GM21723 (cell line): Measurements from ENCODE around the gene SNX27.

Experiments used
- ATAC-seq: cut with Tn5 transposase; IDR thresholded peaks from one replicate; pipeline ENCODE4 v1.9.1; 2021; ENCODE audit warnings: mild to moderate bottlenecking, moderate library complexity; ENCODE audit not compliant: unreplicated experiment

SNX27 gene

DNA sequence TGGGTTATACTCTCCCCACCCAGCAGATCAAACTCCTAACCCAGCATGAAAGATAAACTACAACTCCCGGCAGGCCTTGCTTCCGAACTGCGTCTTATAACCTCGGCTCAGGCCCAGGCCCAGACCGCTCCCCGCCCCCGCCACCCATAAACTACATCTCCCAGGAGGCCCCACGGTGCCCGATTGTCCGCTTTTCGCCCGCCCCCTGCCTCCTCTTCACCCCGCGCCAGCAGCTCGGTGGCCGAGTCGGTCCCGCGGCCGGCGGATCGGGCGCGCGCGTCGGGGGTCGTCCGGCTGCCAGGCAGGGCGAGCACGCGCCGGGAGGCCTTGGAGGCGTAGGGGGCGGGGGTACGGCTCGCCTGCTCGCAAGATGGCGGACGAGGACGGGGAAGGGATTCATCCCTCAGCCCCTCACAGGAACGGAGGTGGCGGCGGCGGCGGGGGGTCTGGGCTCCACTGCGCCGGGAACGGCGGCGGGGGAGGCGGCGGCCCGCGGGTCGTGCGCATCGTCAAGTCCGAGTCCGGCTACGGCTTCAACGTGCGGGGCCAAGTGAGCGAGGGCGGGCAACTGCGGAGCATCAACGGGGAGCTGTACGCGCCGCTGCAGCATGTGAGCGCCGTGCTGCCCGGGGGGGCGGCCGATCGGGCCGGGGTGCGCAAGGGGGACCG is at the start of gene SNX27:
TSS of gene SNX27 (plus strand) at position 219 of the 669 bp plus-strand sequence. CDS start at position 371, 152 bp downstream.
- ATAC-seq = peak; percentile 94

DNA sequence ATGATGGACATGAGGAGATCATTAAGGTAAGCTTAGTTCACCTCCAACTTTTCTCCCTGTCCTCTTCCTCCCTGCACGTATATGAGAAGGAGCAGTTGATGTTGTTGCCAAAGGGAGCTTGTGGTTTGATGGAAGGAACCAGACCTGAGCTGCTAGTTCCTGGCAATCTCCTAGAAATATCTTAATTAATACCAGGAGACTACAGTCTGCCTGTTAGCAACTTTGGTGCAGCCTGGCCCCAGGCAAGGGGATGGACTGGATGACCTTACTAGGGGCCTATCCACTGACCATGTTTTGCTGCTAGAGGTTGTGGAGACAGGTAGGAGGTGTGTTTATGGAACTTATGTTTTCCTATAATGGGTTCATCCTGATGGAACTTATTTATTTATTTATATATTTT is 49.2 kb upstream of the SNX27 start:
- ATAC-seq = no peak

DNA sequence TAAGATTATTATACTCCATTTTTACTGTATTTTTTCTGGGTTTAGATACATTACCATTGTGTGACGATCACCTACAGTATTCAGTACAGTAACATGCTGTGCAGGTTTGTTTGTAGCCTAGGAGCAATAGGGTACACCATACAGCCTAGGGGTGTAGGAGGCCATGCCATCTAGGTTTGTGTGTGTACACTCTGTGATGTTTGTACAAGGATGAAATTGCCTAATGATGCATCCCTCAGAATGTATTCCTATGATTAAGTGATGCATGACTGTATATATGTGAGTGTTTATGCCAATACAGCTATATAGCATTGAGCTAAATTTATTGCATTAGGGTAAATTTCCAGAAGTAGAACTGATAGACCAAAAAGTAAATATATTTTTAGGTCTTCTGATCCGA is 48.5 kb upstream of the SNX27 start:
- ATAC-seq = no peak

DNA sequence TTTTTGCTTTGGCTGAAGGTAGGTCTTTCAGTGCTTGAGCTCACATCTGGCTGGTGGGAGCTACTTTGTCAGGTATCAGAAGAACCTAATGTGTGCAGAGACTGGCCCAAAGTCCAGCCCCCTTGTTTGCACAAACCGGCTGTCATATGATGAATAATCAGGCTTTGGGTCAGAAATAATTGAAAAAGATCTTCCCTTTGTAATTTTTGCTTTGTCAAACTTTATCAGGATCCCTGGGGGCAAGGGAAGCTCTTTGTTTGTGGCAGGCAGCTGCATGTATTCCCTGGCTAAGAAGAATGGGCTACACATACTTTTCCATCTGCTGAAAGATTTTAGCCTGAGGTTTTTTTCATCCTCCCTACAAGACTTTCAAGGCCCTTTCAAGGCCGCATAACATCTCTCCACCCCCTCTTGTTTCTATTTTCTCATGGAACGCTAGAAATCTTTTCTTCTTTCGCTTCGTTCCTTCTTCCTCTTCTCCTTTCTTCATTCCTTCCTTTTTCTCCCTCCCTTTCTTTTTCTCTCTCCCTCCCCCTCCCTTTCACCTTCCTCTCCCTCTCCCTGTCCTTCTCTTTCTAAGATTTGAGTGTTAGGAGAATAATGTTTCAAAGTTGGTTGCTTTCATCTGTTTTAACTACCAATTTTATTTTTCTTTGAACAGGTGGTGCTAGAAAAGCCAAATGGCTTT is 46.2 kb upstream of the SNX27 start:
- ATAC-seq = no peak

DNA sequence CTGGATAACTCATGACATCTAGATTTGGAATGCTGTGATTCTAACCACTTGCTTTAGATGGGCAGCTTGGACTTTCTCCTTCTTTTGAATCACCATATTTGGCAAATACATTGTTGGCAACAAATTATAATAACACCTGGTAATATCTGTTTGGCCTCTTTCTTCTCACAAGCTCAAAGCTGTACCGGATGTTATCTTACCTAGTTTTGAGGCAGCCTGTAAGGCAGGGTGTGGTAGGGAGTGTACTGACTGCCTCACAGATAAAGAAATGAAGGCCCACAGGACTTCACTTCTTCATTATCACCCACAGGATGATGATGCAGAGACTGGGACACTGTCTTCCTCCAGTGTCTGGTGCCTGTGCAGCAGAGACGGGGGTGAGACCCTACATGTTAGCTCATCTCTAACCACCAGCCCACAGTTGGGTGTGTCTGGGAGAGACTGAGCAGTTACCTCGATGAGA is 43.2 kb upstream of the SNX27 start:
- ATAC-seq = no peak

DNA sequence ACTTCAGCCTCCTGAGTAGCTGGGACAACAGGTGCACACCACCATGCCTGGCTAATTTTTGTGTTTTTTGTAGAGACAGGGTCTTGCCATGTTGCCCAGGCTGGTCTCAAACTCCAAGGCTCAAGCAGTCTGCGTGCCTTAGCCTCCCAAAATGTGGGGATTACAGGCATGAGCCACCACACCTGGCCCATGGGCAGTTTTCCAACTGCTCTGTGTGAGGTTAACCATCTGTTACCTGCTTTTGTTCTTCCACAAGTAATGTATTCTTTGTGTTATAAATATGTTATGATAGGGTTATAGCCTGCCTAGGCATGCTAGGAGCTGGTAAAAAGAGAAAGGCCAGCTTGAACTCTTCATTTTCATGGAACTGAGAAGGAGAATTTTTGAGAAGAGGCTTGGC is 41.0 kb upstream of the SNX27 start:
- no peak for ATAC-seq

DNA sequence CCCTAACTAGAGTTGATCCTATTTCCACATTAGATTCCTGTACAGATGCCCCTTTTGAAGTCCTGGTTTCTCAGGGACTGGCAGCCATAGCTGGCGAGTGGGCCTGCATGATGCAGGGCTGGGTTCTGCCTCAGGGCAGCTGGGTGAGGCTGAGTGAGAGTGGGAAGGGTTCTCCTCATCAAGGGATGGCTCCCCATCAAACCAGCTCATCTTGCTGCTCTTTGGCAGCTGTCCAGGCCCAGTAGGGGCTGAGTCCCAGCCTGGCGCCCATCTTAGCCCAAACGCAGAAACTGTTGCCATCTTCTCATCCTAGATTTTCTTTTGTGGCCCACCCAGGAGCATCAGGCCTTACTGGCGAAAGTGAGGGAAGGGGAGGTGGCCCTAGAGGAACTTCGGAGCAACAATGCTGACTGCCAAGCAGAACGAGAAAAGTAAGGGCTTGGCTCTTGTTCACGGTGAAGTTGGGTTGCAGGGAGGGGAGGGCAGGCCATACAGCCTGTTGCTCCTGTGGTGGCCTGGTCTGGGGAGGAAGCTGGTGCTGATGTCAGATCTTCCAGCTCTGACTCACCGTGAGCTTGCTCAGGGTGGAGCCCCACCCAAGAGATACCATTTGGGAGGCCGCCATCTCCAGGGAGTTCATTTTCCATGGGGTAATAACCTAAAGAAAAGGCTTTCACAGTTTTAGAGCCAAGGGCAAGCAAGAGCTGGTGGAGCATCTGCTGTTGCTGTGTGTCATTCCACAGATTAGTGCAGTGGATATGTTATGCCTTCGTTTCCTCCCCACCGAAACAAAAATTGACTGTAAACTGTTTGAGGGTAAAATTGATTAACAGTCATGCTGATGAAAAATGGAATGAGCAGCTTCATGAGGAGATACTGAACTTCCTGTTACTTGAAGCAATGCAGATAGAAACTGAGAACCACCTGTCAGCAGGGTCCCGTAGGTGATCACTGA is 37.0 kb upstream of the SNX27 start:
- no peak for ATAC-seq

DNA sequence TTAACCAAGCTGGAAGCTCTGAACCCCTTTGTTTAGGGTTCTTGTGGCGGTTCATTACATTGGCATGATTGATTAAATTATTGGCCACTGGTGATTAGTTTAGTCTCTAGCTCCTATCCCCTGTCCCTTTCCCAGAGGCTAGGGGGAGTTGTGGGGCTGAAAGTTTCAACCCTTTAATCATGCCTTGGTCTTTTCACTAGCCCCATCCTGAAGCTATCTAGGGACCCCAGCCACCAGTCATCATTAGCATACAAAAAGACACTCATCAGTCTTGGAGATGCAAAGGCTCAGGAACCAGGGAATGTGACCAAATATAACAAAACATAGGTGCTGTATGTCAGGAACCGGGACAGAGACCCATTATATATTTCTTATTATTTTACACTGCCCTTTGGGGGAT is 34.7 kb upstream of the SNX27 start:
- no peak for ATAC-seq

DNA sequence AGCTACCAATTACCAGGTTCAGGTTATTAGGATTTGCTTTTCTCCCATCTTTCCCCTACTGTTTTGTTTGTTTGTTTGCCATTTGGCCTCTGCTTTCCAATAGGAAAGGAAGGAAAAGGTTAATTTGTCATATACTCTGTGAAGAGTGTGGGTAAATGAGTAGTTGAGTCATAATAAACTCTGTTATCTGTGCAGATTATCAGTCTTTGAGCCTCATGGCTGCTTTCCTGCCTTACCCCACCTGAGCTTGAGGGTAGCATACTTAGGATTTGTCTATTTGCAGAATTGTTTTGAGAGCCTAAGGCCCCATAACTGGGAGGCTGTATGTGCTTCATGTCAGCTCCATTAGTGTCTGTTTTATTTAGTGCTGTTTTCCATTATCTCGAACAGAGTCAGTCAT is 32.9 kb upstream of the SNX27 start:
- no peak for ATAC-seq

DNA sequence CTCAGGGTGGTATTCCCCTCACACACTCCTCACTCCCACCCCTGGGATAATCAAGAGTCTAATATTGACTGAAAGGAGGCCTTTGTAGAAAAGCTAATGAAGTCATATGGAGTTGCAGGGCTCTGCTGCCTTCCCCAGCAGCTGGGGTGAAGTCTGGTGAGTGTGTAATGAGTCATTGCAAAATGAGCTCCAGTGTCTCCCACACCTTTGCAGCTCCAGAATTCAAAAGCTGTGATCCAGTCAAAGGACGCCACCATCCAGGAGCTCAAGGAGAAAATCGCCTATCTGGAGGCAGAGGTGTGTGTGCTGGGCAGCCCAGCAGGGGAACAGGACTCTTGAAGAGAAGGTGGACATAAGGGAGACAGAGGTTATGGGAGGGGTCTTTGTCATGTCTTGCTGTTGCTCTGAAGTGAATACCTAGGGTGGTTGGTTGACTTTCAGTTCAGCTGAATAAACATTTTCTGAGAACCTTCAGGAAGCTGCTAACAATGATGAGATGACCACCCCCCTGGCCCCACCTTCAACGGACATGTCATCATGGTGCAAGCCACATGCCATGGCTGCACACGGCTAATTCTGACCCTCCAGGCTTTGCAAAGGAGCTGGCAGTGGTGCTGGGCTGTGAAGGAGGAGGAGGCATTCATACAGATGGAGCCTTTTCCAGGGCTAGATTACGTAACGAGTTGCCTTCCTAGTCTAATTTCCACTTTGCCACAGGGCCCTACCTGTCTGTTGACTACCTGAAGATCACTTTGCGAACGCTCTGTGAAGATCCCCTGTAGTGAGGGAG is 32.2 kb upstream of the SNX27 start:
- no peak for ATAC-seq

DNA sequence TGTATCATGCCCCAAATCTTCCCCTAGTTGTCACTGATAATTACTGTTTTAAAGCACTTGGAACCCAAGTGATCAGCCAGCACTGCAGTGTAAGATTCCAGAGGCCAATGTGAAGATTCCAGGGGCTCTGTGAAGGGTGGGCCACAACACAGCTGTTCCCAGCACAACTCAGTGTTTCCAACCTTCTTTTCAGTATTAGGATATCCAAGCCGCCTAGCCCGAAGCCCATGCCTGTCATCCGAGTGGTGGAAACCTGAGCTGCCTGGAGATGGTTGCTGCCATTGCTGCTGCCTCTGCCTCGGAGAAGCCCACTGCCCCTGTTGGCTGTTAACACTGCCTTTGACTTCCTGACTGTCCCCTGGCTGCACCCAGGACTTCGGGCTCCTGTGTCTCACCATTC is 30.4 kb upstream of the SNX27 start:
- ATAC-seq = no peak

DNA sequence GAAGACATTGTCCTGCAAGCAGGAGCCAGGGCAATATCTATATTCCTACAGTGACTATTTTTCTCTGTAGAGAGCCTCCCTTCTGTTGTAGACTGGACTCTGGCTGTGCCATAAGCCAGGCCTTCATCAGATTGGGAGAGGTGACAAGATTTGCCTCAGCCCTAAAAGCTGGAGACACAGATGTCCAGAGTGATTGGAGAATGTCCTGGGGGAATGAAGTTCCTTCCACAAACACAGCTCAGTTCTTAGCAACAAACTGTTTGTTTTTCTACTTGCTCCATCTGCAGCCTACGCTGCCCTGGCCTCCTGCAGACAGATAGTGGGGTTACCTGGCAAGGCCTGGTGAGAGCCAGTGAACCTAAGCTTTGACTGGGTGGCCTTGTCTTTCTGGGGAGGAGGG is 29.9 kb upstream of the SNX27 start:
- ATAC-seq = no peak

DNA sequence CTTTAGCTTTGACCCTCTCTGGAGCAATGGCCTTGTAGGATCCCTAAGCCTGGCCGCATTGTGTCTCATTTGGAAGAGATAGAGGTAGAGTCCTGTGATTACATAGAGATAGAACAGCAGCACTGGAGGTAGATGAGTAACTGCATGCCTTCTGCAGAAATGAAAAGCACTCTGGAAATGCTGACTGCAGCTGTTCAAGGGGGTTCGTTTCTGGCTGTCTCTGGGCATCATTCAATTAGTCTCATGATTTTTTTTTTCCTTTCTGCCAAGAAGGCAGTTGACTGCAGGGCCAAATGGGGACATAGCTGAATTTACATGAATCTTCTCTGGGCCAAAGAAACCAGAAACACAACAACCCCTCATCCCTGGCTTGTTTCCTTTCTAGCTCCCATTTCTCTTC is 28.1 kb upstream of the SNX27 start:
- ATAC-seq = no peak

DNA sequence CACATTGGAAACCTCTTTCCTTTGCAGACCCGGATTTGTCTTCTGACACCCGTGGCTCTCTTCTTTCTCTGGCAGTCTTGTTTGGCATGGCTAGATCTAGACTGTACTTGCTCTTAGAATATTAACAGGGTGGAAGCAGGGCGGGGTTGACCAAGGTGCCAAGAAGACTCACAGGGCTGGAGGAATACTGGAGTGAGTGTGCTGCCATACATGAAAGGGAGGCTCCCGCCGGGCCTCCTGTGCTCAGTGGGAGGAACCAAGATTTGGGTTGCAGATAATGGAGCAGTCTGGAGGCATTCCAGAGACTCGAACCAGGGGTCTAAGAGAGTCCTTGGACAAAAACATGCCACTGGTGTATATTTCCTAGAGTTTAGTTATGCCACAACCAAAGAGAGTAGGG is 27.6 kb upstream of the SNX27 start:
- ATAC-seq = no peak

DNA sequence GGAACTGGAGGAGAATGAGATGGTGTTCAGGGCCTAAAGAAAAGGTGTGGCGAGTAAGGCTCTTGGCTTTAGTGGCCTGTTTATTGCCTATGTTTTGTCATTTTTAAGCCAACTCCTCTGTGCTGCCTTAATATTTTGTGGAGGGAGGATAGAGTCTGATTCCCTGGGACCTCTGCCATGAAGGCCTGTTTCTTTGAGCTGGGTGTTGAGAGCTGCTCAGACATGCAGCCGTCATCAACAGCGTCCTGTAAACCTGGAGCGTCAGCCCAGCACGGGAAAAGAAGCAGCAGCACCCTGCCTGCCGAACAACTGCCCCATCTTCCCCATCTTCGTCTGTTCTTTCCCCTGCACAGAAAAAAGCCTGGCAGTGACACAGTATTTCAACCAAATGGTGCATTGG is 27.1 kb upstream of the SNX27 start:
- ATAC-seq = no peak

DNA sequence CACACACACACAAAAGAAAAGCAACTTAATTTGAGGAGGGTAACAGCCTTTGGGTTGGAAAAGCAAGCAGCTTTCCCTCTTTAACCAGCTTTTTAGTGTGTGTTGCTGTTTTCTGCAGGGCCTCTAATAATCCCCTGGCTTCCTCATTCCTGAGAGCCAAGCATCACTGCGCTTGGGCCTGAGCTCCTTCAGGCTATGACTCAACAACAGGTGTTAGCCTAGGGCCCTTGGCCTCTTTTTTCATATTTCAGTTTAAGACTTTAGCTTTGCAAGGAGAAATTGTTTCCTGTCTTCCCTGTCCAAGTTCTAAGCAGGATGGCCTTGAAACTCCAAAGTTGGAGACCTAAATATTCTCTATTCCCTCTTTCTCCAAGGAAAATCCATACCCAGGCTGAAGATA is 26.2 kb upstream of the SNX27 start:
- no peak for ATAC-seq

DNA sequence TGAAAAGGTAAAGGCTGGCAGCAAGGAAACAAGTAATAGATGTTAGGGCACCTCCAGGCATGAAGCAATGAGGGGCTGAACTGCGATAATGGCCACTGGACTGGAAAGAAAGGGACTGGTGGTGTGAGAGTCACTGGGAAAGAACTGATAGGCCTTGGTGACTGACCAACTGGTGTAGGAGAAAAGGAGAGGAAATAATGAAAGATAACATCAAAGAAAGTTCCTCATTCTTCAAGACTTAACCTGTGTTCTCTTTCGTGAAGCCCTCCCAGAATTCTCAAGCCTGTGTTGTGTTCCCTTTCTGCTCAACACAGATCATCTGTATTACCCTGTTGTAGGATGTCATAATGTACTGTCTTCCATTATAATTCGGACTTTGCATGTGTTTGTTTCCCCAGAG is 20.9 kb upstream of the SNX27 start:
- ATAC-seq = no peak

DNA sequence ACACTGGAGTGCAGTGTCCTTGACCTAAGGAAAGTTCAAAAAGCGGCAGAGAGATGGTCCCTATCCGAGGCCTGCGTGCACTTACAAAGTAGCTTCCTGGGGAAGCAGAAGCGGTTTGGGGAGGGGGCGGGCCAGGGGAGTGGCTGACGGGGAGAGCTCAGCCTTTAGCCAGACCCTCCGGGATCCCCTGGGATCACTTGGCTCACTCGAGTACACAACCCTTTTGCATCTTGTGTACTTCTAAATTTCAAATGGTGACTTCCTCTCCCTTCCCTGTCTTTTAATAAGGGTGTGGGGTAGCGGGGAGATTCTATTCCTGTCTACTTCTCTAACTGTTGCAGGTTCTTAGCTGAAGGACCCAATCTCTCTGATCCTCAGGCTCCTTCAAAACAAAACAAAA is 18.1 kb upstream of the SNX27 start:
- ATAC-seq = no peak

DNA sequence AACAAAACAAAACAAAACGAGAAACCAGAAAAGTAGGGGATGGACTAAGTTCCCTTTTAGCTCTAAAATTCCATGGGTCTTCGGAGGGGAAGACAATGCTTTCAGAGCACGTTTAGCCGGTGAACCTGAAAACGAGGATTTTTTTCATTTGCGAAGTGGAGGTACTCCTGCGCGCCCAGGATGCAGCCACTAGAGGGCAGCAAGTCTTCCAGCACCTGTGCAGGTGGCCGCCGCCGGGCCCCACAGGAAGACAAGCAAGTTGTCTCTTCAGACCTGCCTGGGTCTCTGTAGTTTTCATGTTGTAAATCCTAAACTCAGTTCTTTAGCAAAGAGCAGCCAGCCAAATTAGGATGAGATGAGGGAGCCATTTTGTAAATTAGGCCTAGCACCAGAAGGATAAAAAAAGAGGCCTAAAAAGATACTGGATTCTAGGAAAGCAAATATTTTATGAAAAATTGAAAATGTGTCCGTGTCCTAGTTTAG is 17.7 kb upstream of the SNX27 start:
- ATAC-seq = peak; percentile 69

DNA sequence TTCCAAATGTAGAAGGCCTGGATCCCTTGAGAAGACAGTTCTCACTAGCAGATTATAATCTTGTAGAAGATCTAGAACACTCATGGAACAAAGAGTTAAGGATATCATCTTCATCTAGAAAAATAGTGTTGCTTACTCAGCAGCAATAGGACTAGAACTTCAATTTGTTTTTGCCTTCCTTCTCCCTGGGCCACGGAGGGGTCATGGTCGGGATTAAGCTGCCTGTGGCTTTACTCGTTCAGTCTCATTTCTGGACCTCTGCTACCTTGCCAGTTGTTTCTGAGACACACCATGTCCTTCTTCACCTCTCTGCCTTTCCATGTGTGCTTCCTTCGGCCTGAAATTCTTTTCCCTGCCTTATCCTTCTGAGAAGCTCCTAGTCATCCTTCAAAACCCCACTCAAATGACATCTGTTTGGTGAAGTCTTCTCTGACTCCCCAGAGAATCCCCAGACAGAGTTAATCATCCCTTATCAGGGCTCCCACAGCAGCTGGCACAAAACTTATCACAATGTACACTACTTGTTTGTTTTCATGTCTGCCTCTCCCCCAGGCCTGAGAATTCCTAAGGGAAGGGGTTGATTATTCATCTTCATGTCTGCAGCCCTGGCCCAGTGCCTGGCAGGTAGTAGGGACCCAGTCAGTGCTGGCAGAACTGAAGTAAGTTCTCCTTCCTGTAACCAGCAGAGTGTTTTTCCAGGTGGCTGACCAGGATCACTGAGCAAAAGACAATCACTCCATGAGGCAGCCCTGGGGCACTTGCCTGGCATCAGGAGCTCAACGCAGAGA is 15.5 kb upstream of the SNX27 start:
- no peak for ATAC-seq
